CD8-positive, alpha-beta memory T cell (primary cell): ENCODE data around the gene EEA1. TPM values are rescaled to one million over a fixed set of nuclear protein-coding genes. Genes with fewer than 3 reads are reported as not detected.

Experiments used
- CTCF ChIA-PET: fragments of 350-600 bp; sonication (Branson Sonifier 250); formaldehyde crosslinking; loops from one replicate; lab custom pipeline; 2021; ENCODE audit warnings: antibody characterized with exemption; lab: Charles Lee
- POLR2A ChIA-PET: fragments of 350-600 bp; sonication (Branson Sonifier 250); formaldehyde crosslinking; loops from one replicate; lab custom pipeline; 2021; ENCODE audit warnings: antibody characterized with exemption; lab: Charles Lee
- DNase-seq, 5 donors: peaks; one replicate each; pipeline versions ENCODE4 v3.0.0 to v3.0.0-alpha.2; 2020 to 2022; ENCODE audit warnings: mixed read lengths in 1 of 5
- H3K27ac ChIP-seq: one replicate; pipeline ENCODE4 v1.7.0; 2013; ENCODE audit warnings: low read depth, mild to moderate bottlenecking, low read length, moderate library complexity
- H3K27me3 ChIP-seq: 2 replicates; pipeline ENCODE4 v1.7.0; 2013; ENCODE audit warnings: low read length, mild to moderate bottlenecking; ENCODE audit not compliant: insufficient read depth, poor library complexity, severe bottlenecking
- H3K36me3 ChIP-seq: 2 replicates; pipeline ENCODE4 v1.7.0; 2013; ENCODE audit warnings: mild to moderate bottlenecking, low read length, moderate library complexity; ENCODE audit not compliant: insufficient read depth
- H3K4me1 ChIP-seq: 2 replicates; pipeline ENCODE4 v1.7.0; 2013; ENCODE audit warnings: mild to moderate bottlenecking, low read length, moderate library complexity; ENCODE audit not compliant: insufficient read depth
- H3K4me3 ChIP-seq: 2 replicates; pipeline ENCODE4 v1.7.0; 2013; ENCODE audit warnings: mild to moderate bottlenecking, low read length
- H3K9me3 ChIP-seq: 2 replicates; pipeline ENCODE4 v1.7.0; 2013; ENCODE audit warnings: mild to moderate bottlenecking, low read length
- H3K27ac Mint-ChIP-seq, 8 donors: one replicate each; pipeline ENCODE4 v1.8.0; 2020 to 2021; ENCODE audit warnings: mixed read lengths in 8 of 8, mild to moderate bottlenecking in 6 of 8, inconsistent platforms in 3 of 8, moderate library complexity in 3 of 8
- H3K27me3 Mint-ChIP-seq, 2 donors: one replicate each; pipeline ENCODE4 v1.8.0; 2020 to 2021; ENCODE audit warnings: mixed read lengths in 2 of 2, mild to moderate bottlenecking in 1 of 2, moderate library complexity in 1 of 2
- H3K36me3 Mint-ChIP-seq, 3 donors: one replicate each; pipeline ENCODE4 v1.8.0; 2020 to 2021; ENCODE audit warnings: mixed read lengths in 3 of 3, inconsistent platforms in 1 of 3, mild to moderate bottlenecking in 1 of 3
- H3K4me1 Mint-ChIP-seq, 3 donors: one replicate each; pipeline ENCODE4 v1.8.0; 2020 to 2021; ENCODE audit warnings: mixed read lengths in 3 of 3, inconsistent platforms in 1 of 3, mild to moderate bottlenecking in 1 of 3
- H3K4me3 Mint-ChIP-seq, 7 donors: one replicate each; pipeline ENCODE4 v1.8.0; 2020 to 2021; ENCODE audit warnings: mixed read lengths in 7 of 7, mild to moderate bottlenecking in 6 of 7, moderate library complexity in 4 of 7, inconsistent platforms in 2 of 7
- H3K9me3 Mint-ChIP-seq, 5 donors: one replicate each; pipeline ENCODE4 v1.8.0; 2020 to 2022; ENCODE audit warnings: mixed read lengths in 5 of 5, mild to moderate bottlenecking in 3 of 5, moderate library complexity in 2 of 5, inconsistent platforms in 1 of 5
- polyA plus RNA-seq: library from polyadenylated mRNA; unstranded; fragments of 300-500 nt; fragmentation: Illumina TruSeq; gene quantifications from one replicate; pipeline ENCODE4 v1.2.3, GENCODE V29; 2021
- total RNA-seq, 2 experiments: library from RNA; stranded (reverse); gene quantifications; one replicate each; pipeline ENCODE4 v1.2.3, GENCODE V29; 2021

EEA1 gene
- total and polyA plus RNA-seq, 3 experiments from 2014 or later = 9.3 to 23.6 (median 21.5) TPM

DNA sequence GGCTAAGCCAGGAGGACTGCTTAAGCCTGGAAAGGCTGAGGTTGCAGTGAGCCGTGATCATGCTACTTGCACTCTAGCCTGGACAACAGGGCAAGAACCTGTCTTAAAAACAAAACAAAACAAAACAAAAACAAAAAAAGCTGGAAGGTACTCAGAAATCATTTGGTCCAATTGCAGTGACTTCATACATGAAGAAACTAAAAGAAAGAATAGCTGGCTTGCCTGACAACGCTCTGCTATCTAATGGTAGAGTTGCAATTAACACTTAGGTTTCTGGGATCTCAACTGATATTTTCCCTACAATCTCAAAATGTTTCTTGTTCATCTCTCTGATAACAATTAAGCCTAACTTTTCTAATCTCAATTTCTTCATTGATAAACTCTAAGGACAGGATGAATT is 13.7 kb downstream of the EEA1 start:
- peaks cover 15% of the 10 kb centered on the region for H3K4me1 ChIP-seq
- H3K9me3 ChIP-seq = no peaks in the 10 kb centered on the region
- no peaks in the 10 kb centered on the region for H3K27me3 Mint-ChIP-seq
- H3K36me3 Mint-ChIP-seq = peaks cover 0 to 4% (median 4%) of the 10 kb centered on the region in 3 donors
- no peak overlapping the region for H3K4me3 Mint-ChIP-seq
- ChIA-PET POLR2A (no interaction called here), CTCF (interaction anchor here (1.5 kb wide), 1 partner anchor 13 kb away, joined by 4 read pairs; no protein-coding TSS in a partner anchor)
- no peaks in the 10 kb centered on the region for H3K36me3 ChIP-seq
- DNase-seq = no peak
- no peak overlapping the region for H3K27ac ChIP-seq
- no peaks in the 10 kb centered on the region for H3K9me3 Mint-ChIP-seq
- H3K27me3 ChIP-seq = no peaks in the 10 kb centered on the region
- H3K4me3 ChIP-seq = no peak overlapping the region
- H3K27ac Mint-ChIP-seq = no peak overlapping the region
- H3K4me1 Mint-ChIP-seq = peaks cover 15 to 38% (median 30%) of the 10 kb centered on the region in 3 donors

DNA sequence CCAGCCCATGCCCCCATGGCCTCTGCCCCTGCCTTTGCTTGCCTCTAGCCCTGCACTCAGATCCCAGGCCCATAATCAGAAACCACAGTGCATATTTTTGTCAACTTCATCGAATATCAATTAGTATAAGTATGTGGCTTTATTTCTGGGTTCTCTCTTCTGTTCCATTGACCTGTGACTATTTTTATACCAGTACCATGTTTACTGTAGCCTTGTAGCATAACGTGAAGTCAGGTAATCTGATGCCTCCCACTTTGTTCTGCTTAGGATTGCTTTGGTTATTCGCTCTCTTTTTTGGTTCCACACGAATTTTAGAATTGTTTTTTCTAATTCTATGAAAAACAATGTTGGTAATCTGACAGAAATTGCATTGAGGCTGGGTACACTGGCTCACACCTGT is 14.9 kb downstream of the EEA1 start:
- Histone ChIP-seq H3K9me3 (no peaks in the 10 kb centered on the region), H3K36me3 (no peaks in the 10 kb centered on the region), H3K4me3 (no peak overlapping the region), H3K4me1 (peaks cover 15% of the 10 kb centered on the region), H3K27me3 (no peaks in the 10 kb centered on the region), H3K27ac (no peak overlapping the region)
- ChIA-PET POLR2A (no interaction called here), CTCF (no interaction called here)
- Mint-ChIP-seq H3K4me3 (no peak overlapping the region), H3K27ac (peak overlapping the region in 1 of 8 donors; percentile 47), H3K9me3 (no peaks in the 10 kb centered on the region), H3K27me3 (no peaks in the 10 kb centered on the region), H3K36me3 (peaks cover 0 to 4% (median 4%) of the 10 kb centered on the region in 3 donors), H3K4me1 (peaks cover 15 to 41% (median 30%) of the 10 kb centered on the region in 3 donors)
- DNase-seq = no peak

DNA sequence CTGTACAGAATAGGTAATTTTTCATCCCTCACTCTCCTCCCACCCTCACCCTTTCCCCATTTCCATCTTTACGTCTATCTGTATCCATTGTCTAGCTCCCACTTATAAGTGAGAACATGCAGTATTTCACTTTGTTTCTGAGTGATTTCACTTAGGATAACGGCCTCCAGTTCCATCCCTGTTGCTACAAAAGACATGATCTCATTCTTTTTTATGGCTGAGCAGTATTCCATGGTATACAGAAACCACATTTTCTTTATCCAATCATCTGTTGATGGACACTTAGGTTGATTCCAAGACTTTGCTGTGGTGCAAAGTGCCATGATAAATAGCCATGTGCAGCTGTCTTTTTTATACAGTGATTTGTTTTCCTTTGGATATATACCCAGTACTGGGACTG is 16.4 kb downstream of the EEA1 start:
- Mint-ChIP-seq H3K9me3 (no peaks in the 10 kb centered on the region), H3K36me3 (peaks cover 0 to 4% (median 4%) of the 10 kb centered on the region in 3 donors), H3K4me3 (no peak overlapping the region), H3K27me3 (no peaks in the 10 kb centered on the region), H3K27ac (no peak overlapping the region), H3K4me1 (peaks cover 25 to 53% (median 37%) of the 10 kb centered on the region in 3 donors)
- no peak for DNase-seq
- Histone ChIP-seq H3K4me1 (peaks cover 24% of the 10 kb centered on the region), H3K4me3 (no peak overlapping the region), H3K27ac (no peak overlapping the region), H3K27me3 (no peaks in the 10 kb centered on the region), H3K36me3 (no peaks in the 10 kb centered on the region), H3K9me3 (no peaks in the 10 kb centered on the region)
- POLR2A ChIA-PET = no interaction called here
- CTCF ChIA-PET = no interaction called here

DNA sequence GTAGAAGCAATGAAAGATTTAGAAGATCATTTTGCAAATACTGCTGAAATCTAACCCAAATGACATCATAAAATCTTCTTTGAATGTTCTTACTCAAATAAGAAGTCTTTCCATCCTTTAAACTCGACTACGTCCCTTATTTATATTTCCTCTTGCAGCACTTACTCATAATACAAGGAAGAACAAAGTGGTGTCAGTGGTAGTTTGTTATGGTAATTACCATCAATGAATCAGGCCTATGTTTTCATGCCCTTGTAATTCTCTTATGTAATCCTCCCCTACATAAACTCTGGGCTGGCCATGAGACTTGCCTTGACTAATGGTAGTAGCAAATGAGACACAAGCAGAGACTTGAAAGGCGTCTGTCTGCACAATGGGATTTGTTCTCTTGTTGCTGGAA is 17.0 kb downstream of the EEA1 start:
- no peak overlapping the region for H3K4me3 Mint-ChIP-seq
- ChIA-PET CTCF (no interaction called here), POLR2A (no interaction called here)
- no peak for DNase-seq
- Histone ChIP-seq H3K27me3 (no peaks in the 10 kb centered on the region), H3K27ac (no peak overlapping the region), H3K4me1 (peaks cover 30% of the 10 kb centered on the region), H3K36me3 (no peaks in the 10 kb centered on the region), H3K9me3 (no peaks in the 10 kb centered on the region), H3K4me3 (no peak overlapping the region)
- H3K36me3 Mint-ChIP-seq = peaks cover 0 to 4% (median 4%) of the 10 kb centered on the region in 3 donors
- H3K27ac Mint-ChIP-seq = no peak overlapping the region
- no peaks in the 10 kb centered on the region for H3K27me3 Mint-ChIP-seq
- no peaks in the 10 kb centered on the region for H3K9me3 Mint-ChIP-seq
- H3K4me1 Mint-ChIP-seq = peaks cover 32 to 59% (median 43%) of the 10 kb centered on the region in 3 donors

DNA sequence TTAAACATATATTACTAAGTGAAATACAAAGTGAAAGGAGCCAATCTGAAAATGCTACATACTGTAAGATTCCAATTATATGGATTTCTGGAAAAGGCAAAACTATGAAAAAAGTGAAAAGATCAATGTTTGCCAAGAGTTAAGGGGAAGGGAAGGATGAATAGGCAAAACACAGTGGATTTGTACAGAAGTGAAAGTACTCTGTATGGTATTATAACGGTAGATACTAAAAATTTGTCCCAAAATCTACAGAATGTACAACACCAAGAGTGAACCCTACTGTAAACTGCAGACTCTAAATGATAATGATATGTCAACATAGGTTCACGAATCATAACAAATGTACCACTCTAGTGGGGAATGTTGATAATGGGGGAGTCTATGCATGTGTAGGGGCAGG is 17.8 kb downstream of the EEA1 start:
- no peaks in the 10 kb centered on the region for H3K27me3 Mint-ChIP-seq
- ChIA-PET POLR2A (no interaction called here), CTCF (no interaction called here)
- Histone ChIP-seq H3K27me3 (no peaks in the 10 kb centered on the region), H3K36me3 (no peaks in the 10 kb centered on the region), H3K9me3 (no peaks in the 10 kb centered on the region), H3K4me3 (no peak overlapping the region), H3K4me1 (peaks cover 35% of the 10 kb centered on the region), H3K27ac (no peak overlapping the region)
- DNase-seq = no peak
- H3K4me1 Mint-ChIP-seq = peaks cover 34 to 62% (median 48%) of the 10 kb centered on the region in 3 donors
- peak overlapping the region in 1 of 8 donors; percentile 1 for H3K27ac Mint-ChIP-seq
- H3K9me3 Mint-ChIP-seq = no peaks in the 10 kb centered on the region
- peaks cover 0 to 4% (median 4%) of the 10 kb centered on the region in 3 donors for H3K36me3 Mint-ChIP-seq
- H3K4me3 Mint-ChIP-seq = no peak overlapping the region

GRCh38 chr12:92908108-92908507 is 21.0 kb downstream of the EEA1 start:
- Histone ChIP-seq H3K36me3 (no peaks in the 10 kb centered on the region), H3K9me3 (no peaks in the 10 kb centered on the region), H3K4me3 (peak overlapping the region; percentile 36), H3K27me3 (no peaks in the 10 kb centered on the region), H3K27ac (no peak overlapping the region), H3K4me1 (peaks cover 40% of the 10 kb centered on the region)
- ChIA-PET POLR2A (no interaction called here), CTCF (interaction anchor here (1.2 to 4.3 kb wide), 3 partner anchors 12 to 511 kb away, joined by 3 to 19 read pairs (median 4); partner anchors contain the start of gene EEA1)
- H3K36me3 Mint-ChIP-seq = peaks cover 0 to under 1% (median 0%) of the 10 kb centered on the region in 3 donors
- no peak overlapping the region for H3K27ac Mint-ChIP-seq
- H3K9me3 Mint-ChIP-seq = no peaks in the 10 kb centered on the region
- peak overlapping the region in 6 of 7 donors; percentile 2 to 28 (median 6) for H3K4me3 Mint-ChIP-seq
- H3K4me1 Mint-ChIP-seq = peaks cover 35 to 60% (median 52%) of the 10 kb centered on the region in 3 donors
- H3K27me3 Mint-ChIP-seq = no peaks in the 10 kb centered on the region
- DNase-seq = peak in 2 of 5 donors; percentile 21 to 66

DNA sequence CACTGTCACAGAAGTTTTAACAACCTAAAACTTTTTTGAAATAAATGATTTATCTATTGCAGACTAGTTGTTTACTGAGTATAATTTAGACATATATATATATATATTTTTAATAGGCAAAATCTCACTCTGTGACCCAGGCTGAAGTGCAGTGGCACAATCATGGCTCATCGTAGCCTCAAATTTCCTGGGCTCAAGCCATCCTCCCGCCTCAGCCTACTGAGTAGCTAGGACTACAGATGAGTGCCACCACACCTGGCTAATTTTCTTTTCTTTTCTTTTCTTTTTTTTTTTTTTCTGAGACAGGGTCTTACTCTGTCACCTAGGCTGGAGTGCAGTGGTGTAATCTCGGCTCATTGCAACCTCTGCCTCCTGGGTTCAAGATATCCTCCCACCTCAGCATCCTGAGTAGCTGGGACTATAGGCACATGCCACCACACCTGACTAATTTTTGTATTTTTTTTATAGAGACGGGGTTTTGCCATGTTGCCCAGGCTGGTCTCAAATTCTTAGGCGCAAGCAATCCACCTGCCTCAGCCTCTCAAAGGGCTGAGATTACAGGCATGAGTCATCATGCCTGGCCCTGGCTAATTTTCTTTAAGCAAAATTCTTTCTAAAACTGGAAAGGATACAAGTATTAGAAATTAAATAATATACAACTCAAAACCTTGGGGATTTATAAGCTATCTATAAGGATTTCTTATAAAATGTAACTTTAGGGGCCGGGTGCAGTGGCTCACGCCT is 23.1 kb downstream of the EEA1 start:
- DNase-seq = no peak
- Histone ChIP-seq H3K36me3 (no peaks in the 10 kb centered on the region), H3K27me3 (no peaks in the 10 kb centered on the region), H3K4me3 (no peak overlapping the region), H3K9me3 (no peaks in the 10 kb centered on the region), H3K4me1 (peaks cover 25% of the 10 kb centered on the region), H3K27ac (no peak overlapping the region)
- Mint-ChIP-seq H3K9me3 (no peaks in the 10 kb centered on the region), H3K27ac (peak overlapping the region in 2 of 8 donors; percentile 61 to 75), H3K4me3 (no peak overlapping the region), H3K4me1 (peaks cover 25 to 42% (median 32%) of the 10 kb centered on the region in 3 donors), H3K27me3 (no peaks in the 10 kb centered on the region), H3K36me3 (no peaks in the 10 kb centered on the region)
- ChIA-PET POLR2A (no interaction called here), CTCF (interaction anchor here (1.0 to 4.3 kb wide), 2 partner anchors 18 to 22 kb away, joined by 3 to 19 read pairs; partner anchors contain the start of gene EEA1)

GRCh38 chr12:92905258-92905810 is 23.8 kb downstream of the EEA1 start:
- H3K27me3 ChIP-seq = no peaks in the 10 kb centered on the region
- Mint-ChIP-seq H3K36me3 (no peaks in the 10 kb centered on the region), H3K27me3 (no peaks in the 10 kb centered on the region), H3K4me1 (peaks cover 25 to 38% (median 31%) of the 10 kb centered on the region in 3 donors), H3K27ac (peak overlapping the region in 1 of 8 donors; percentile 61), H3K4me3 (peak overlapping the region in 1 of 7 donors; percentile 23), H3K9me3 (no peaks in the 10 kb centered on the region)
- peak in 1 of 5 donors; percentile 28 for DNase-seq
- H3K36me3 ChIP-seq = no peaks in the 10 kb centered on the region
- no peak overlapping the region for H3K4me3 ChIP-seq
- POLR2A ChIA-PET = interaction anchor here (0.5 kb wide), 1 partner anchor 36 kb away, joined by 3 read pairs; no protein-coding TSS in a partner anchor
- H3K27ac ChIP-seq = no peak overlapping the region
- CTCF ChIA-PET = interaction anchor here (1.0 kb wide), 1 partner anchor 19 kb away, joined by 3 read pairs; no protein-coding TSS in a partner anchor
- H3K4me1 ChIP-seq = peaks cover 25% of the 10 kb centered on the region
- no peaks in the 10 kb centered on the region for H3K9me3 ChIP-seq
